HG03064 (cell line): ENCODE data around the gene FANCE.

ENCODE experiments used
- ATAC-seq: cut with Tn5 transposase; IDR thresholded peaks from one replicate; pipeline ENCODE4 v1.9.1; 2021; ENCODE audit warnings: low read depth; ENCODE audit not compliant: unreplicated experiment

FANCE gene

GRCh38 chr6:35483062-35483461, 30.9 kb downstream of the FANCE start:
- no peak for ATAC-seq

DNA sequence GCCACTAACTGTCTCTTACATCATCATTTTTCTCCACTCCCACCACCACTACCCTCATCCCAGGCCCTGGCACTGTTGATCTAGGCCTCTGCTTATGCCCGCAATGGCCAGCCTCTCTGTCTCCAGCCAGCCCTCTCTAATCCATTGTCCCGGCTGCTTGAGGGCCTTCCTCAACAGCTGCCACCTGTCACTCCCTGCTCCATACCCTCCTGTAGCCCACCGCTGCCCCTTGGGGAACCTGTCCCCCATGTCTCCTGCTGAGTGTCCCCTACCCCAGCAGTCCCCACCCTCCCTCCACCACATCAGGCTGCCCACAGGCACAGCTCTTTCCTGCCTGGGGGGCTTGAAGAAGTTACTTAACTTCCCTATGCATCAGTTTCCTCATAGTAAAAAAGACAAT, 31.4 kb downstream of the FANCE start:
- ATAC-seq: no peak

DNA sequence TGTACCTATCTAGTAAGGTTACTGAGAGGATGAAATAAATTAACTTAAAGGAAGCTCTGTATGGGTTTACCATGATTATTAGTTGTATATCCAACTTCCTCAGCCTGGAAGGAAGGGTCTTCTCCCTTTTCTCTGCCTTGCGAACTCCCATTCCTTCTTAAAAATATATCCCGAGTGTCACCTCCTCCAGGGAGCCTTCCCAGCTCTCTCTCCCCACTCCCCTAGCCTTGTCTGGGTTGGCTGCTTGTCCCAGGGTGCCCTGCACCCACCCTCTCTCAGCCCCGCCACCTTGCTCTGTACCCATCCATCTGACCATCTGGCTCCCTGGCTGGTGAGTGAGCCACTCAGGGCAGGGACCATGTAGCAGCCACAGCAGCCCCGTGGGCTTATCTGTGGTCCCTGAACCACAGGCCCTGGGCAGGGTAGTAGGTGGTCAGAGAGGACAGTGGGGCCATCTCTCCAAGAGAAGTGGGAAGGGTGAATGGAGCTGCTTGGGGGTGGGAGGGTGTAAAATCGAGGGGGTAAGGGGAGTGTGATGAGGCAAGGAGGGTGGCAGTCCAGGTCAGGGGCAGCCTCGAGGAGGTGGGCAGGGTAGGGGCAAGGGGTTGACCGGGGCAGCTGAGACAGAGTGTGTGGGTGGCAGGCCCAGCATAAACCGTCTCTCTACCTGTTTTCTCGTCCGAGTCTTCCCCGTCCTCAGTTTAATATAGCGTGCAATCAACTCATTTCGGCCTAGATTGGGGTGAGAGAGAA, 31.9 kb downstream of the FANCE start:
- no peak for ATAC-seq

DNA sequence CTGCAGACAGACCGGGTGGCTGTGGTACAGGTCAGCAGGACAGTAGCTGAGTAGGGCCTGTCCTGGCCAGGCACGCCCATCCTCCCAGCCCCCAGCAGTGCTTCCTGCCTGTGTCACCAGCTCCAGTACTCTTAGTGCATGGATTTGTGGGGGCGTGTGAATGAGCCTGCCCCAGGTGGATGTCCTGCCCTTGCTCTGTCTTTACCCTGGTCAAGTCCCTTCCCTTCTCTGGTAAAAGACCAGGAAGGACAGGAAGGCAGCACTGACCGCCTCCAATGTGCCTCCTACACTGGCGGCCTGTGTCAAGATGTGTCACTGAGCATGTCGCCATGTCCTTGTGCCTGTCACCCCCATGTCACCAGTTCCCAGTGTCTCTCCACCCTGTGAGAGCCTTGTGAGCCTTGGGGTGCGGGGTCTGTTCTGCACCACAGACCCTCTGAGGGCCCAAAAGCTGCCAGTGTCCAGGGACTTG, 32.8 kb downstream of the FANCE start:
- no peak for ATAC-seq

DNA sequence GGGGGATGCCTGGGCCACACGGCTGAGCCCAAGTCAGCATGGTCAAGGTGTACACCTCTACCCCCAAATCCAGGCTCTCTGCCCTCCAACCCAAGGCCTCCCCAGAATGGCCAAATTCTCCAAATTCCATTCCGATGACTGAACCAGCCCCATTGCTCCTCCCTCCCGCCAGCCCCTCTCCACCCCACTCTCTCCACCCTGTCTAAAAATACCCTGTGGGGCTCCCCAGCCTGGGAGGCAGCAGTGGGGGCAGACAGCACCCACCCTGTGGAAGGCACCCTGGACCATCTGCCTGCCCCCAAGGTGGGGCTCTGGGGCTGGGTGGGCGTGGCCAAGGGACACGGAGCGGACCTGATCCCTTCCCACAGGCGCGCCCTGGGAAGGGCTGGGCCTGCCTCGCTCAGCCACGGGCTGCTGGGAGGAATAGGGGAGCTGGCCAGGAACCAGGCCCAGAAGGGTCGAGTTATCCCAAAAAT, 33.3 kb downstream of the FANCE start:
- no peak for ATAC-seq

DNA sequence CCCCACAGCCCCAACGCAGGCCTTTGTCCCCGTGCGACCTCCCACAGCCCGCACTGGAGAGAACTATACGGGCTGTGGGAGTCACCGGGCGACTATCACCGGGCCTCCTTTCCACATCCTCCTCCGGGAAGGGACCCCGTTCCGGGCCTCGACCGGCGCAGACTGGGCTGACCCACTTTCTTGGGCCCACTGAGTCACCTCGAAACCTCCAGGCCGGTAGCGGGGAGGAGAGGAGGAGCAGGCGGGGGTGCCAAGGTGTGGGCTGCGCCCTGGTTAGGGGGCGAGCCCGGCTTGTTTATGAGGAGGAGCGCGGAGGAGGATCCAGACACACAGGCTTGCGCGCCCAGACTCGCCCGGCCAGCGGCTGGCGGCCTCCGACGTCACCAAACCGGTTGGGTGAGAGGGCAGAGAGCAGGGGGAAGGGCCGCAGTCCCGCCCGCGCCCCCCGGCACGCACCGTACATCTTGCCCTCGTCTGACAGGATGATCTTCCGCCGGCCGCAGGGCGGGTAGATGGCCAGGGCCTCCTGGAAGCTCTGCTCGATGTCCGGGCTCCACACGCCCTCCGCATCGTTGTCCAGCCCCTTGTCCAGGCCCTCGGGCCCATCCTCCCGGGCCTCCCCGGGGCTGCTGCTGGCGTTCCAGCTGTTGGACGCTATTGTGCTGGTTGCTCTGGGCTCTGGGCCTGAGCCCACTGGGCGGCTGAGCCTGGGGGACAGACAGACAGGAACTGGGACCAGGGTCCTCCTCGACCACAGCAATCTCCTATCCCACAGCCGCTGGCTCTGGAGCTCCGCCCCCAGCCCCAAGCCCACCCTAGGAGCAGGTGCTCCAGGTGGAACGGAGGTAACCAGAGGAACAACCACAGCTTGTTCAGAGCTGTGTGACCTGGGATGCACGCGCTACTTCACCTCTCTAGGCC, 34.1 kb downstream of the FANCE start:
- ATAC-seq: no peak

DNA sequence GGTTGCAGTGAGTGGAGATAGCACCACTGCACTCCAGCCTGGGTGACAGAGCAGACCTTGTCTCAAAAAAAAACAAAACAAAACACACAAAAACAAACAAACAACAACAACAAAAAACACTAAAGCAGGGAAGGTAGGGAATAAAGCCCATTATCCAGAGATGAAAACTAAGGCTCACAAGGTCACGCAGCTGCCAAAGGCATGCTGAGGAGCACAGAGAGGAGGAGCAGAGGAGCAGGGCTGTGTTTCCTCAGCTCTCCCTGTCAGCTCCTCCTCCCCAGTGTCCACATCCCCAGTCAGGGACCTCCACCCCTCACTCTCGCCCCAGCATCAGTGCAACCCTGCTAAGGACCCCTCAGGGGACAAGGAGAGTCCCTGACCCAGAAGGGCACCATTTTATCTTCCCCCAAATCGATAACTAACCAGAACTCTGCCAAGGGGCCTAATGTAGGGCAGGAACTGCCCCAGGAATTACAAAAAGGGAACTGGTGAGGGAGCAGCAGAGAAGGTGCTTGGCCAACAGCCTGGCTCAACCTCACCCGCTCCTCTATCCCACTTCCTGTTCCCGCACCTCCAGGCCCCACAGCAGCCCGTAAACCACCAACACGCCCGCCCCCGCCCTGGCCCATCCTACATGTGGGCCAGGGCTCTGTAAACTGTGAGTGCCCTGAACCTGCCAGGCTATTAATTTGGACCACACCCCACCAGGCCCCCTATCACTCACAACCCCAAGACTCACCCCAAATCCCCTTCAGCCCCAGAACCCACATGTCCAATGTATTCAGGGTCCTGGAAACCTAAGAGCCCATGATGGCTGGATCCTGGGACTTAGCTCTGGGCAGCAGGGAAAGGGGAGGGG, 35.7 kb downstream of the FANCE start:
- ATAC-seq: no peak

DNA sequence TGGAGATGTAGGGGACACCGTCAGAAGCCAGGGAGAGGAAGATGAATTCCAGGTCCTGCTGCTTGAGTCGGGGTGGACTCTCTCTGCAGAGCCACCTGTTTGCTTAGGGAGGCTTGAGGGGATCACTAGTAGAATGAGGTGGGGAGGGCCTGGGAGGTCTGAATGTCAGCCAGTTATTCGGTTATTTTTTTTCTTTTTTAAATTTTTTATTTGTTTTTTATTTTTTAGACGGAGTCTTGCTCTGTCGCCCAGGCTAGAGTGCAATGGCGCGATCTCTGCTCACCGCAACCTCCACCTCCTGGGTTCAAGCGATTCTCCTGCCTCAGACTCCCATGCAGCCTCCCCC, 36.4 kb downstream of the FANCE start:
- ATAC-seq: no peak

GRCh38 chr6:35489066-35489465, 36.9 kb downstream of the FANCE start:
- no peak for ATAC-seq

- no peak for ATAC-seq
These were observed 38.1 kb downstream of the FANCE start for GRCh38 chr6:35489995-35490791.

- ATAC-seq: no peak
These were observed 38.9 kb downstream of the FANCE start for GRCh38 chr6:35490821-35491557.

DNA sequence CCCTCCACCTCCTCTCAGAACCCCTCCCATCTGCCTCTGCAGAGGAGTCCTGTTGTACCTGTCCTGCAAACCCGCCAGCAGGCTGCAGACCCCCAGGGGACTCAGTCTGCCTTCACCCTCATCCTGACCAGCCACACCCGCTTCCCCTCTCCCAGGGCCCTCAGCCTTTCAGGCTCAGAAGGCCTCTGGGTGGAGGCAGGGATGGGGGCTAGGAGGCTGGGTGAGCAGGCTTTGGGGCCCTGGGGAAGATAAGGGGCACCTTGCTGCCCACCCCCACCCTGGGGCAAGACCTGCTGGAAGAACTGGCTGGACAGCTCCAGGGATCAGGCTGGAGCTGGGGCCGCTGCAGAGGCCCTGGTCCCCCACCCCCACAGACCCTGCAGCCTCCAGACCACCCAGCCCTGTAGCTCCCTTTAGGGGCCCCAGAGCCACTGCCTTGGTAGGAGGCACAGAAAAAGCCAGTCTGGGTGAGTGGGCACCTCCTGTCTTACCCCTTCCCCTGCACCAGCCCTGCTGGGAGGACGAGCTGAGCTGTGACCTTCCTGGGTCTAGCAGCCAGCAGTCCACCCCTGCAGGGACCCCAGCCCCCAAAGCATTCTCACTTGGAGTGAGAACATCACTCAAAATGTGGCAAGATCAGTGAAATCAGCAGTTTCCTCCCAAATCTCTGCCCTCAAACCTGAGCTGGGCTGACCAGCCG, 39.6 kb downstream of the FANCE start:
- no peak for ATAC-seq

GRCh38 chr6:35492258-35492973, 40.3 kb downstream of the FANCE start:
- no peak for ATAC-seq

- no peak for ATAC-seq
These were observed 40.8 kb downstream of the FANCE start for GRCh38 chr6:35492974-35493284.

GRCh38 chr6:35493307-35493983, 41.3 kb downstream of the FANCE start:
- no peak for ATAC-seq

GRCh38 chr6:35494161-35494563, 42.0 kb downstream of the FANCE start:
- ATAC-seq: no peak

DNA sequence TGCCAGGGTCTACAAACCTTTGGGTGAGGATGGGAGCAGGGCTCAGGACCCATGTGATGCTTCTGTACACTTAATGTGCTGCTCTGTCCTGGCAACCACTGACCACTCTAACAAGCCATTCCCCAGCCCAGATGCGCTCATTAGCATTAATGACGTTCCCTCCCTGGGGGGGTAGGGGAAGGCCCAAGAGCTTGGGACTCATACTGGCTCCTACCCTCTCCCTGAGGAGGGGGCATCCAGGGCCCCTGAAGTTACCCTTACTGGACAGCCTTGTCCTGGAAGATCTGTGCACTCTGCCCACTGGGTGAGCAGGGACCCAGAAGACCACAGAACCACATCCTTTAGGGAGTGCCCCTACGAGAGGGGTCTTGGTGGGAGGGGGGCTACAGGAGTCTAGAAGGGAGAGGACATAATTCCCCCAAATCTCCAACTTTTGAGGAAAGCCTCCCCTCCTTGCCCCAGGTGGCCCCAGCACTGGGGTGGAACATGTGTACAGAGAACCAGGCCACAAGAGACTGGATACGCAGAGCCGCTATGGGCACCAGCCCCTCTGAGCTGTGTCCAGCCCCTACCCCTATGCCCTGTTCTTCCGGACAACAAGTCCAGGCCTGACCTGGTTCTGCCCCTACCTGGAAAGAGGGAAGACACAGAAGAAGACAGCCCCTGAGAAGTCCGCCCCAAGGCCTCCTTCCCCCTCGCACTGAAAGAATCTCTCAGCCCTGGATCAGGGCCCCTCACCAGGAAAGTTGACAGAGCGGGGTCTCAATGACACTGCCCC, 43.3 kb downstream of the FANCE start:
- no peak for ATAC-seq
